HepG2 (cell line): Measurements from ENCODE around the gene CAMTA1. TPM values are rescaled to one million over a fixed set of nuclear protein-coding genes. Genes with fewer than 3 reads are reported as not detected.
A peak's percentile ranks its signal among the peaks of the same experiment; 100 is the strongest.

ENCODE experiments used
- ASH2L ChIP-seq: fragments of 300-600, 200-600 bp; sonication (generic); IDR thresholded peaks from 2 replicates; pipeline ENCODE4 v1.7.0; 2017; ENCODE audit warnings: low read depth, mild to moderate bottlenecking, moderate library complexity, mixed read lengths, low read length; ENCODE audit not compliant: insufficient read length
- CEBPB ChIP-seq: IDR thresholded peaks from 2 replicates; pipeline ENCODE4 v1.6.1; 2011; ENCODE audit warnings: low read depth, low read length, improper control_type of control experiment, borderline replicate concordance
- HDAC6 ChIP-seq: fragments of 200-600 bp; sonication (generic); IDR thresholded peaks from 2 replicates; pipeline ENCODE4 v1.7.0; 2017; ENCODE audit warnings: mild to moderate bottlenecking, antibody characterized with exemption, low read length, low read depth
- HOXA7 ChIP-seq: sonication (generic); formaldehyde crosslinking; IDR thresholded peaks from 2 replicates; pipeline ENCODE4 v1.8.1; 2022; ENCODE audit warnings: mild to moderate bottlenecking, missing genetic modification reagents, moderate library complexity
- IRX3 ChIP-seq: sonication (generic); formaldehyde crosslinking; IDR thresholded peaks from 2 replicates; pipeline ENCODE4 v1.8.1; 2023; ENCODE audit warnings: mild to moderate bottlenecking, low read depth, missing genetic modification reagents, borderline replicate concordance
- JDP2 ChIP-seq: sonication (generic); formaldehyde crosslinking; IDR thresholded peaks from 2 replicates; pipeline ENCODE4 v1.8.1; 2022; ENCODE audit warnings: missing genetic modification reagents, borderline replicate concordance
- KDM2A ChIP-seq: sonication (generic); formaldehyde crosslinking; IDR thresholded peaks from 2 replicates; pipeline ENCODE4 v1.4.0; 2020; ENCODE audit warnings: low read depth, missing genetic modification reagents, borderline replicate concordance
- PHF8 ChIP-seq: sonication (generic); formaldehyde crosslinking; IDR thresholded peaks from 2 replicates; pipeline ENCODE4 v1.5.0; 2020; ENCODE audit warnings: missing genetic modification reagents
- POGZ ChIP-seq: sonication (generic); formaldehyde crosslinking; IDR thresholded peaks from 2 replicates; pipeline ENCODE4 v1.4.0; 2020; ENCODE audit warnings: mild to moderate bottlenecking, missing genetic modification reagents
- RAD21 ChIP-seq: fragments of 450-650 bp; formaldehyde crosslinking; IDR thresholded peaks from 2 replicates; pipeline ENCODE4 v1.5.0; 2020; ENCODE audit warnings: mild to moderate bottlenecking
- TCF12 ChIP-seq, 2 experiments: fragments of 450-650 bp in 1 of 2; sonication (generic) in 1 of 2; formaldehyde crosslinking in 1 of 2; IDR thresholded peaks; 2 replicates each; pipeline versions ENCODE4 v1.6.1 to v1.8.0; 2017 to 2022; ENCODE audit warnings: antibody characterized with exemption in 1 of 2, mild to moderate bottlenecking in 1 of 2, missing genetic modification reagents in 1 of 2, moderate library complexity in 1 of 2
- YY1 ChIP-seq: IDR thresholded peaks from 2 replicates; pipeline ENCODE4 v1.6.1; 2011; ENCODE audit warnings: low read length, low read depth, moderate library complexity, mild to moderate bottlenecking; ENCODE audit not compliant: insufficient read depth, insufficient replicate concordance
- ZBTB38 ChIP-seq: sonication (generic); formaldehyde crosslinking; IDR thresholded peaks from 2 replicates; pipeline ENCODE4 v1.5.1; 2020; ENCODE audit warnings: mild to moderate bottlenecking, missing genetic modification reagents
- ZNF230 ChIP-seq: sonication (generic); formaldehyde crosslinking; IDR thresholded peaks from 2 replicates; pipeline ENCODE4 v1.4.0; 2020; ENCODE audit warnings: mild to moderate bottlenecking, missing genetic modification reagents
- ZNF234 ChIP-seq: sonication (generic); formaldehyde crosslinking; conservative IDR thresholded peaks from 2 replicates; pipeline ENCODE4 v1.5.1; 2020; ENCODE audit warnings: mild to moderate bottlenecking, missing genetic modification reagents
- ZNF282 ChIP-seq: fragments of 450-650 bp; IDR thresholded peaks from 2 replicates; pipeline ENCODE4 v1.6.1; 2018; ENCODE audit not compliant: partially characterized antibody
- ZNF33B ChIP-seq: sonication (generic); formaldehyde crosslinking; IDR thresholded peaks from 2 replicates; pipeline ENCODE4 v1.5.1; 2020; ENCODE audit warnings: mild to moderate bottlenecking, missing genetic modification reagents
- ZNF367 ChIP-seq: sonication (generic); formaldehyde crosslinking; IDR thresholded peaks from 2 replicates; pipeline ENCODE4 v1.4.0; 2020; ENCODE audit warnings: missing genetic modification reagents, borderline replicate concordance
- ZNF501 ChIP-seq: sonication (generic); formaldehyde crosslinking; IDR thresholded peaks from 2 replicates; pipeline ENCODE4 v1.5.1; 2020; ENCODE audit warnings: mild to moderate bottlenecking, moderate library complexity, missing genetic modification reagents
- ZNF629 ChIP-seq: sonication (generic); formaldehyde crosslinking; conservative IDR thresholded peaks from 2 replicates; pipeline ENCODE4 v1.5.0; 2020; ENCODE audit warnings: missing genetic modification reagents
- ZNF768 ChIP-seq: sonication (generic); formaldehyde crosslinking; IDR thresholded peaks from 2 replicates; pipeline ENCODE4 v1.4.0; 2020; ENCODE audit warnings: missing genetic modification reagents
- ZNF841 ChIP-seq: sonication (generic); formaldehyde crosslinking; IDR thresholded peaks from 2 replicates; pipeline ENCODE4 v1.8.1; 2023; ENCODE audit warnings: missing genetic modification reagents, borderline replicate concordance
- polyA plus RNA-seq, 8 experiments: library from polyadenylated mRNA; depleted of rRNA in 3 of 8; stranded (reverse) in 7 of 8; unstranded in 1 of 8; fragments of >200 nt; fragmentation: Illumina TruSeq in 4 of 8; extraction: Trizol in 4 of 8; gene quantifications; 2 replicates each; pipeline versions ENCODE4 v1.2.1 to v1.2.3, GENCODE V29; 2011 to 2016; ENCODE audit warnings: low read depth in 4 of 8, missing spikeins in 1 of 8, mixed read lengths in 1 of 8; ENCODE audit not compliant: insufficient read depth in 1 of 8
- total RNA-seq, 5 experiments: library from RNA; depleted of rRNA; stranded (reverse); fragments of >200 nt; fragmentation: Illumina TruSeq; extraction: Trizol; gene quantifications; 2 replicates each; pipeline ENCODE4 v1.2.3, GENCODE V29; 2016; ENCODE audit warnings: low read depth in 1 of 5
- TF ChIP-seq, protein P1 (sequence below): sonication (generic); formaldehyde crosslinking; IDR thresholded peaks from 2 replicates; pipeline ENCODE4 v1.5.0; 2020; ENCODE audit warnings: missing genetic modification reagents
- TF ChIP-seq, protein P2 (sequence below): sonication (generic); formaldehyde crosslinking; IDR thresholded peaks from 2 replicates; pipeline ENCODE4 v1.5.1; 2020; ENCODE audit warnings: missing genetic modification reagents, mild to moderate bottlenecking, borderline replicate concordance
- TF ChIP-seq, protein P3 (sequence below): sonication (generic); formaldehyde crosslinking; IDR thresholded peaks from 2 replicates; pipeline ENCODE4 v1.8.0; 2022; ENCODE audit warnings: mild to moderate bottlenecking, missing genetic modification reagents, moderate library complexity
- TF ChIP-seq, protein P4 (sequence below): sonication (generic); formaldehyde crosslinking; IDR thresholded peaks from 2 replicates; pipeline ENCODE4 v1.8.0; 2022; ENCODE audit warnings: mild to moderate bottlenecking, missing genetic modification reagents; ENCODE audit not compliant: insufficient replicate concordance

Gene CAMTA1
- total and polyA plus RNA-seq, 2 of the 13 experiments (the other 11 are each of a cell fraction or from before 2014, with no cell fraction given): 25.0 to 36.4 TPM

DNA sequence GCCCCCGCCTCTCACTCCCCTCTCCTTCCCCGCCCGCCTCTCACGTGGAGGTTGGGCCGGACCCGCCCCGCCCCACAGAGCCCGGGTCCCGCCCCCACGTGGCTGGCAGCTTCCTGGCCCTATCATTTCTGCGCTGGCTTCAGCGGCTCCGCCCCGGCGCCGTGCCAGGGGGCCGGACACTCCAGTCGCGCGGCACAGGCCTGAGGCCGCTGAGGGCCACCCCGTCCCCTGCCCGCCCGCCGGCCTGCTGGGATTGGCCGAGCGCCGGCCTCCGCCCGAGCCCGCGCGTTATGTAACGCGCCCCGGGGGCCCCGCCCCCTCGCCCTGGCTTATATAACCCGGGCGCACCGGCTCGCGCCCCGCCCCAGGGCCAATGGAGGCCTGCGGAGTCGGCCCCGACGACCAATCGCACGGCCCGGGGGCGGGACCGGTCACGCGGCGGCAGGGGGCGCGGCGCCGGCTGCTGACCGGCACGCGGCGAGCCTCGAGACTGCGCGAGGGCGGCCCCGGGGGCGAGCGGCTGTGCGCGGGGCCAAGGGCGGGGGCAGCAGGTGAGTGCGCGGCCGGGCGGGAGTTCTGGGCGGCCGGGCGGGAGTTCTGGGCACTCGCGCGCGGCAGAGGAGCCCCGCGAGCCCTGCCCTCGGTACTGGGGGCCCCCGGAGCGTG lies 998.7 kb downstream of the CAMTA1 start, which contains the start of gene PER3 (continued):
- TF ChIP-seq KDM2A: no peak
- TF ChIP-seq TCF12 (IDR thresholded peaks at IDR 0.05): no peak
- no peak for TF ChIP-seq TCF12 (CRISPR knock-in tag; IDR thresholded peaks at IDR 0.05)
- peak; percentile 25 for TF ChIP-seq YY1
- no peak for TF ChIP-seq ZNF230 (CRISPR knock-in tag)
- no peak for TF ChIP-seq RAD21 (CRISPR knock-in tag)
- no peak for TF ChIP-seq JDP2 (CRISPR knock-in tag)
- TF ChIP-seq ZNF841 (CRISPR knock-in tag): no peak
- no peak for TF ChIP-seq ZNF33B (CRISPR knock-in tag)
- TF ChIP-seq ZNF501 (CRISPR knock-in tag): no peak
- TF ChIP-seq ZBTB38 (CRISPR knock-in tag): no peak
- TF ChIP-seq, protein P1, sequence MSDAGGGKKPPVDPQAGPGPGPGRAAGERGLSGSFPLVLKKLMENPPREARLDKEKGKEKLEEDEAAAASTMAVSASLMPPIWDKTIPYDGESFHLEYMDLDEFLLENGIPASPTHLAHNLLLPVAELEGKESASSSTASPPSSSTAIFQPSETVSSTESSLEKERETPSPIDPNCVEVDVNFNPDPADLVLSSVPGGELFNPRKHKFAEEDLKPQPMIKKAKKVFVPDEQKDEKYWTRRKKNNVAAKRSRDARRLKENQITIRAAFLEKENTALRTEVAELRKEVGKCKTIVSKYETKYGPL (CRISPR knock-in tag): peak; percentile 84
- no peak for TF ChIP-seq PHF8
- no peak for TF ChIP-seq ZNF282
- TF ChIP-seq, protein P2, sequence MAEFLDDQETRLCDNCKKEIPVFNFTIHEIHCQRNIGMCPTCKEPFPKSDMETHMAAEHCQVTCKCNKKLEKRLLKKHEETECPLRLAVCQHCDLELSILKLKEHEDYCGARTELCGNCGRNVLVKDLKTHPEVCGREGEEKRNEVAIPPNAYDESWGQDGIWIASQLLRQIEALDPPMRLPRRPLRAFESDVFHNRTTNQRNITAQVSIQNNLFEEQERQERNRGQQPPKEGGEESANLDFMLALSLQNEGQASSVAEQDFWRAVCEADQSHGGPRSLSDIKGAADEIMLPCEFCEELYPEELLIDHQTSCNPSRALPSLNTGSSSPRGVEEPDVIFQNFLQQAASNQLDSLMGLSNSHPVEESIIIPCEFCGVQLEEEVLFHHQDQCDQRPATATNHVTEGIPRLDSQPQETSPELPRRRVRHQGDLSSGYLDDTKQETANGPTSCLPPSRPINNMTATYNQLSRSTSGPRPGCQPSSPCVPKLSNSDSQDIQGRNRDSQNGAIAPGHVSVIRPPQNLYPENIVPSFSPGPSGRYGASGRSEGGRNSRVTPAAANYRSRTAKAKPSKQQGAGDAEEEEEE (CRISPR knock-in tag): no peak
- no peak for TF ChIP-seq POGZ
- no peak; the same call in 1 of the 2 replicates for TF ChIP-seq ZNF367 (CRISPR knock-in tag)
- TF ChIP-seq CEBPB: no peak; the same call in 1 of the 2 replicates
- TF ChIP-seq IRX3 (CRISPR knock-in tag): 0 out of 2 replicates have a peak, but pooled peaks have one; percentile 48
- TF ChIP-seq, protein P3, sequence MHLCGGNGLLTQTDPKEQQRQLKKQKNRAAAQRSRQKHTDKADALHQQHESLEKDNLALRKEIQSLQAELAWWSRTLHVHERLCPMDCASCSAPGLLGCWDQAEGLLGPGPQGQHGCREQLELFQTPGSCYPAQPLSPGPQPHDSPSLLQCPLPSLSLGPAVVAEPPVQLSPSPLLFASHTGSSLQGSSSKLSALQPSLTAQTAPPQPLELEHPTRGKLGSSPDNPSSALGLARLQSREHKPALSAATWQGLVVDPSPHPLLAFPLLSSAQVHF (CRISPR knock-in tag): no peak
- no peak for TF ChIP-seq ZNF629 (CRISPR knock-in tag)
- TF ChIP-seq, protein P4, sequence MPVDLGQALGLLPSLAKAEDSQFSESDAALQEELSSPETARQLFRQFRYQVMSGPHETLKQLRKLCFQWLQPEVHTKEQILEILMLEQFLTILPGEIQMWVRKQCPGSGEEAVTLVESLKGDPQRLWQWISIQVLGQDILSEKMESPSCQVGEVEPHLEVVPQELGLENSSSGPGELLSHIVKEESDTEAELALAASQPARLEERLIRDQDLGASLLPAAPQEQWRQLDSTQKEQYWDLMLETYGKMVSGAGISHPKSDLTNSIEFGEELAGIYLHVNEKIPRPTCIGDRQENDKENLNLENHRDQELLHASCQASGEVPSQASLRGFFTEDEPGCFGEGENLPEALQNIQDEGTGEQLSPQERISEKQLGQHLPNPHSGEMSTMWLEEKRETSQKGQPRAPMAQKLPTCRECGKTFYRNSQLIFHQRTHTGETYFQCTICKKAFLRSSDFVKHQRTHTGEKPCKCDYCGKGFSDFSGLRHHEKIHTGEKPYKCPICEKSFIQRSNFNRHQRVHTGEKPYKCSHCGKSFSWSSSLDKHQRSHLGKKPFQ: no peak
- no peak for TF ChIP-seq HDAC6
- TF ChIP-seq HOXA7 (CRISPR knock-in tag): no peak
- 0 out of 2 replicates have a peak, but pooled peaks have one; percentile 14 for TF ChIP-seq ZNF768 (CRISPR knock-in tag)
- TF ChIP-seq ZNF234 (CRISPR knock-in tag): no peak
- no peak for TF ChIP-seq ASH2L
